ENCODE data around the gene NASP. TPM values are rescaled to one million over a fixed set of nuclear protein-coding genes. Genes with fewer than 3 reads are reported as not detected.

The NASP gene
- total and polyA plus RNA-seq, 2 experiments from 2014 or later: 294 to 1,039 TPM

- H3K27ac Mint-ChIP-seq: no peak overlapping the region
- no peaks in the 10 kb centered on the region for H3K9me3 Mint-ChIP-seq
- no peaks in the 10 kb centered on the region for H3K27me3 ChIP-seq (ENCODE audit: insufficient read depth)
- 0 out of 2 replicates have a peak, but pooled peaks cover 5% of the 10 kb centered on the region for H3F3A ChIP-seq (replicated peaks; ENCODE audit: low read depth)
- no peak overlapping the region for H3K27ac ChIP-seq (ENCODE audit: low read depth)
- no peak overlapping the region for H3K4me3 Mint-ChIP-seq
- peaks cover 11% of the 10 kb centered on the region; the same call in 2 of the 3 replicates for H3K4me1 Mint-ChIP-seq
- TF ChIP-seq ZNF331 (CRISPR knock-in tag; IDR thresholded peaks at IDR 0.05; ENCODE audit: low read depth) (no peak), EZH2phosphoT487 (IDR thresholded peaks at IDR 0.05; ENCODE audit: unreplicated experiment) (no peak), EZH2 (IDR thresholded peaks at IDR 0.05; ENCODE audit: low read depth, unreplicated experiment) (no peak), ZNF114 (CRISPR knock-in tag; IDR thresholded peaks at IDR 0.05) (no peak), POLR2AphosphoS5 (IDR thresholded peaks at IDR 0.05; ENCODE audit: low read depth) (no peak), ZNF462 (CRISPR knock-in tag; IDR thresholded peaks at IDR 0.05) (no peak), CTCF (conservative IDR thresholded peaks at IDR 0.05; ENCODE audit: low read depth in 2 of 2) (no peak), CREB1 (CRISPR knock-in tag; IDR thresholded peaks at IDR 0.05; ENCODE audit: low read depth) (no peak), JUNB (IDR thresholded peaks at IDR 0.05; ENCODE audit: unreplicated experiment) (no peak), NANOG (IDR thresholded peaks at IDR 0.05; ENCODE audit: borderline replicate concordance) (no peak), REST (IDR thresholded peaks at IDR 0.05; ENCODE audit: unreplicated experiment) (no peak)
- H4K20me1 ChIP-seq (replicated peaks; ENCODE audit: insufficient read depth): no peaks in the 10 kb centered on the region
- H2AFZ ChIP-seq: 0 out of 2 replicates have a peak overlapping the region, but pooled peaks have one; percentile 60
- H3K36me3 ChIP-seq (ENCODE audit: insufficient read depth): no peaks in the 10 kb centered on the region
- H3K79me2 ChIP-seq (replicated peaks; ENCODE audit: insufficient read depth): no peaks in the 10 kb centered on the region
- no peaks in the 10 kb centered on the region for H3K27me3 Mint-ChIP-seq (ENCODE audit: insufficient read depth, low read depth, poor library complexity)
- no peaks in the 10 kb centered on the region for H3K4me1 ChIP-seq (ENCODE audit: insufficient read depth)
- DNase-seq (ENCODE audit: low spot score) (peak; percentile 26), ATAC-seq (peak; percentile 72)
- no peaks in the 10 kb centered on the region for H3K9me2 ChIP-seq (ENCODE audit: insufficient read depth)
- H3K4me2 ChIP-seq: no peak overlapping the region
- no peaks in the 10 kb centered on the region for H3K36me3 Mint-ChIP-seq (ENCODE audit: low read depth)
- H3K4me3 ChIP-seq: no peak overlapping the region
Measured at GRCh38 chr1:45536886-45537285, 47.0 kb upstream of the NASP start.
